Ishikawa (cell line): ENCODE results near the gene ABCD1.

ENCODE experiments used
- CEBPB ChIP-seq: IDR thresholded peaks from 2 replicates; pipeline ENCODE4 v1.6.1; 2012
- CREB1 ChIP-seq: IDR thresholded peaks from 2 replicates; pipeline ENCODE4 v1.6.1; 2012; ENCODE audit warnings: low read depth
- EGR1 ChIP-seq: IDR thresholded peaks from 2 replicates; pipeline ENCODE4 v1.6.1; 2012
- EP300 ChIP-seq: IDR thresholded peaks from 2 replicates; pipeline ENCODE4 v1.6.1; 2012; ENCODE audit warnings: borderline replicate concordance
- FOXM1 ChIP-seq: IDR thresholded peaks from 2 replicates; pipeline ENCODE4 v1.6.1; 2012; ENCODE audit warnings: low read depth, borderline replicate concordance
- MAX ChIP-seq: IDR thresholded peaks from 2 replicates; pipeline ENCODE4 v1.6.1; 2012
- NFIC ChIP-seq: IDR thresholded peaks from 2 replicates; pipeline ENCODE4 v1.6.1; 2012
- RAD21 ChIP-seq: IDR thresholded peaks from 2 replicates; pipeline ENCODE4 v1.6.1; 2012; ENCODE audit warnings: low read depth
- REST ChIP-seq: IDR thresholded peaks from 2 replicates; pipeline ENCODE4 v1.6.1; 2012; ENCODE audit warnings: low read depth, mild to moderate bottlenecking
- TAF1 ChIP-seq: IDR thresholded peaks from 2 replicates; pipeline ENCODE4 v1.6.1; 2012; ENCODE audit warnings: low read depth, mild to moderate bottlenecking
- TCF12 ChIP-seq: IDR thresholded peaks from 2 replicates; pipeline ENCODE4 v1.6.1; 2012; ENCODE audit warnings: low read depth
- TEAD4 ChIP-seq: IDR thresholded peaks from 2 replicates; pipeline ENCODE4 v1.6.1; 2012
- YY1 ChIP-seq: IDR thresholded peaks from 2 replicates; pipeline ENCODE4 v1.6.1; 2012; ENCODE audit warnings: low read depth
- ZBTB7A ChIP-seq: IDR thresholded peaks from 2 replicates; pipeline ENCODE4 v1.6.1; 2012; ENCODE audit warnings: low read depth
- TF ChIP-seq, protein P1 (sequence below): IDR thresholded peaks from 2 replicates; pipeline ENCODE4 v1.6.1; 2012

ABCD1 gene

DNA sequence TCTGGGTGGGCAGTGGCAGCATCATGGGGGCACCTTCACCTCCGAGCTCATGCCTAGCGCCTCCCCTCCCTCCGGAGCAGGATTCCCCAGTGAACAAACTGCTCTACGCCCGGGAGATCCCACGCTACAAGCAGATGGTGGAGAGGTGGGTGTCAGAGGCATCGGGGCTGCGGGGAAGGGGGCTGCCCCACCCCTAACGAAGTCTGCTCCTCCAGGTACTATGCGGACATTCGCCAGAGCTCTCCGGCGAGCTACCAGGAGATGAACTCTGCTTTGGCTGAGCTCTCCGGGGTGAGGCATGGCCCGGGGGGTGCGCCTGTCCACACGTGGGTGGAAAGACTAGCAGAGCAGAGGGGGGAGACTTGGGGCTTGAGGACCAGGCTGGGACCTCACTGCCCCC lies 53.5 kb downstream of the ABCD1 start:
- TF ChIP-seq ZBTB7A, result no peak
- no peak for TF ChIP-seq NFIC
- TF ChIP-seq, protein P1, sequence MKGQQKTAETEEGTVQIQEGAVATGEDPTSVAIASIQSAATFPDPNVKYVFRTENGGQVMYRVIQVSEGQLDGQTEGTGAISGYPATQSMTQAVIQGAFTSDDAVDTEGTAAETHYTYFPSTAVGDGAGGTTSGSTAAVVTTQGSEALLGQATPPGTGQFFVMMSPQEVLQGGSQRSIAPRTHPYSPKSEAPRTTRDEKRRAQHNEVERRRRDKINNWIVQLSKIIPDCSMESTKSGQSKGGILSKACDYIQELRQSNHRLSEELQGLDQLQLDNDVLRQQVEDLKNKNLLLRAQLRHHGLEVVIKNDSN, result no peak
- no peak for TF ChIP-seq TEAD4
- no peak for TF ChIP-seq TAF1
- no peak for TF ChIP-seq YY1
- TF ChIP-seq REST, result no peak
- TF ChIP-seq RAD21, result no peak

GRCh38 chrX:153778684-153779101 lies 54.0 kb downstream of the ABCD1 start:
- no peak for TF ChIP-seq TEAD4
- TF ChIP-seq EP300, result no peak
- no peak for TF ChIP-seq CEBPB
- TF ChIP-seq ZBTB7A, result no peak
- TF ChIP-seq EGR1, result no peak
- TF ChIP-seq TCF12, result no peak
- TF ChIP-seq CREB1, result no peak
- TF ChIP-seq, protein P1, result no peak

DNA sequence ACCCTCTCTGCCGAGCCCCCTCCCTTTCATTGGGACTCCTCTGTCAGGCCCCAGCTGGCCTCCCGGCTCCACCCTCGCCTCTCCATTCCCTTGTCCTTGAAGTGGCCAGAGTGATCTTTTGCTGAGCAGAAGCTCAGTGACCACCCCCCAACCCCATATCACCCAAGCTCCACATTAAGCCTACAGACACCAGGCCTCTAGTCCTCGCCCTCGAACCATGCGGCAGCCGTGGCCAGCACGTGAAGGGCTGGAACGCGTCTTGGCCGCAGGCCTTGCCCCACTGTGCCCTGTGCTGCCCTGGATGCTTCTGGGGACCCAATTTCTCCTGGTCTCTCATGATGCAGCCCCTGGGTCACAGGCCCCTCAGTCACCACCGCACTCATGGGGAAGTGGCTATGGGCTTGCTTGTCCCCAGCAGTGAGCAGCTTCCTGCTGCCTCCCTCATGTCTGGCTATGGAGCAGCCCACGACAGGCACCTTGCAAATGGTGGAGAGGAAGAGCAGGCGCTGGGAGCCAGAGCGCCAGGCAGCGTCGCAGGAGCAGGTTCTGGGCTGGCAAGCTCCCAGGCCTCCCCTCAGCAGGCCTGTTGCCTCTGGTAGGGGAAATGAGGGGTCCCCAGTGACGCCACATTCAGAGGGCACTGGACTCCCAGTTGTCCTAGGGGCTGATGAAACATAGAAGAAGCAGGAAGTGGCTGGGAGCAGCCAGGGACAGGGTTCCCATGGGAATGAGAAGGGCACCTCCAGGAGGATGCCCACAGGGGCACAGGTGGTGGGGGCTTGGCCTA lies 55.4 kb downstream of the ABCD1 start:
- TF ChIP-seq EP300 (no peak), TAF1 (no peak), TCF12 (no peak), ZBTB7A (no peak), EGR1 (no peak), CREB1 (no peak), TEAD4 (no peak)
- TF ChIP-seq, protein P1, result no peak

DNA sequence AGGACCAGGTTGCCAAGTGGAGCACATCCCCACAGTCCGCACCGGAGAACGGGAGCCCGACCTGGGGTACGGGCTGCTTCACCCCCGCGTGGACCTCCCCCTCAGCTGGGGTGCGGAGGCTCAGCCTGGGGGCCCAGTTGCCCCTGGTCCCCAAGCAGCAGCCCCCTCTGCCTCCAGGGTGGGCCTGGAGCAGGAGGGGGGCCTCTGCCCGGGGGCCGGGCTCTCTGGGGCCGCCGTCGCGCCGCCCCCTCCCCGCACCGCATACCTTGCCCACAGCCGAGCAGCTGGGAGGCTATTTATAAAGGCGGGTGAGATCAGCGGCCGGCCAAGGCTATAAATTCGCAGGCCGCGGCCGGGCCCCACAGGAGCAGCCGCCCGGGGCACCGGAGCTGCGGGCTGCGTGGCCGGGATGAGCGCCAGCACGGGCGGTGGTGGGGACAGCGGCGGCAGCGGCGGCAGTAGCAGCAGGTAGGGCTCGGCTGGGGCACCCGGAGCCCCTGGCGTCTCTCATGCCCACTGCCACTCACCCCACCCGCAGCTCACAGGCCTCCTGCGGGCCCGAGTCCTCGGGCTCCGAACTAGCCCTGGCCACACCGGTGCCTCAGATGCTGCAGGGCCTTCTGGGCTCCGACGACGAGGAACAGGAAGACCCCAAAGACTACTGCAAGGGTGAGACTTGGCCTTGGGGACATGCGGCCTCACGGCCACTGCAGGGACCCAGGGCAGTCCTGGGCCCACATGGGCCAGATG lies 56.2 kb downstream of the ABCD1 start, which contains the start of gene SRPK3:
TSS of gene SRPK3 (plus strand) at position 364 of the 750 bp plus-strand sequence. CDS start at position 410, 46 bp downstream.
- TF ChIP-seq FOXM1 (no peak), TEAD4 (no peak), MAX (no peak), ZBTB7A (no peak), NFIC (no peak), CEBPB (no peak), EP300 (no peak), TAF1 (no peak), TCF12 (no peak), REST (no peak), RAD21 (no peak), EGR1 (no peak), YY1 (no peak), CREB1 (no peak)
- TF ChIP-seq, protein P1, result no peak

DNA sequence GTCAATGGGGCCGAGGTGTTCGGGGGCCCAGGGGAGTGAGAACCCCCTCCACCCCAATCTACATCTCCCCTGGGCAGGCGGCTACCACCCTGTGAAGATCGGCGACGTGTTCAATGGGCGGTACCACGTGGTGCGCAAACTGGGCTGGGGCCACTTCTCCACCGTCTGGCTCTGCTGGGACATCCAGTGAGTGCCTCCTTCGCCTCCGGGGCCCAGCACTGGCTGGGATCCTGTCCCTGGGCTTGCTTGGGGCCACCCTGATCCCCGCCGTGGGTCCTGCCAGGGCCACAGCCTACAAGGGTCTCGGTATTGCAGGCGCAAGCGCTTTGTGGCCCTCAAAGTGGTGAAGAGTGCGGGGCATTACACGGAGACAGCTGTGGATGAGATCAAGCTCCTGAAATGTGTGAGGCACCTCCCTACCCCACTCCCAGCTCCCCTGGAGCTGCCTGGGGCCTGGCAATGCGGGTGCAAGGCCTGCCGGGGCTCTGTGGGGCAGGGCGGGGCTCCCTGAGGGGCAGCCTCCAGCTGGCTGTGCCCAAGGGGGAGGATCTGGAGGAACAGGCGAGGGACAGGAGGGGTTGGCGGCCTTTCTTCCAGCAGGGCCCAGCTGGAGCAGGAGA lies 56.9 kb downstream of the ABCD1 start:
- TF ChIP-seq REST, result no peak
- TF ChIP-seq FOXM1, result no peak
- TF ChIP-seq ZBTB7A, result no peak
